Gastroesophageal sphincter (tissue), 4 donors: Measurements from ENCODE around the gene PGLYRP4. TPM values are rescaled to one million over a fixed set of nuclear protein-coding genes. Genes with fewer than 3 reads are reported as not detected.

ENCODE experiments used
- ATAC-seq: fragments of 150-250 bp; one replicate; pipeline ENCODE4 v1.9.1; 2016; ENCODE audit warnings: mild to moderate bottlenecking, moderate library complexity
- H3K27ac ChIP-seq, 4 donors: fragments of 200-600 bp; sonication (generic) in 3 of 4; 1 replicate in 3 of 4; 2 replicates in 1 of 4; pipeline ENCODE4 v1.5.1; 2016 to 2019
- H3K27me3 ChIP-seq: fragments of 200-600 bp; sonication (generic); one replicate; pipeline ENCODE4 v1.5.1; 2019
- H3K36me3 ChIP-seq, 2 donors: fragments of 200-600 bp; sonication (generic); one replicate each; pipeline ENCODE4 v1.5.1; 2019; ENCODE audit warnings: control low read depth in 1 of 2
- H3K4me1 ChIP-seq, 3 donors: fragments of 200-600 bp; sonication (generic); 1 replicate in 2 of 3; 2 replicates in 1 of 3; pipeline ENCODE4 v1.5.1; 2016 to 2019; ENCODE audit warnings: control low read depth in 2 of 3
- H3K4me3 ChIP-seq, 2 donors: fragments of 200-600 bp; sonication (generic); one replicate each; pipeline ENCODE4 v1.5.1; 2019; ENCODE audit warnings: mild to moderate bottlenecking in 1 of 2, moderate library complexity in 1 of 2
- H3K9me3 ChIP-seq, 3 donors: fragments of 200-600 bp; sonication (generic); one replicate each; pipeline ENCODE4 v1.5.1; 2017 to 2019; ENCODE audit warnings: control low read depth in 2 of 3
- EP300 ChIP-seq: sonication (generic); formaldehyde crosslinking; IDR thresholded peaks from one replicate; pipeline ENCODE4 v1.6.1; 2017; ENCODE audit warnings: antibody characterized with exemption, mild to moderate bottlenecking
- POLR2A ChIP-seq, 2 donors: fragments of 450-650 bp; IDR thresholded peaks; one replicate each; pipeline ENCODE4 v1.6.1; 2017; ENCODE audit warnings: antibody characterized with exemption in 2 of 2, mild to moderate bottlenecking in 2 of 2, moderate library complexity in 1 of 2
- POLR2AphosphoS5 ChIP-seq: sonication (generic); formaldehyde crosslinking; IDR thresholded peaks from one replicate; pipeline ENCODE4 v1.6.1; 2017; ENCODE audit warnings: antibody characterized with exemption
- WGBS, 2 donors: methylation state at CpG; one replicate each; pipeline ENCODE4 v1.1.5; 2018; ENCODE audit warnings: low coverage in 1 of 2; 5-methylcytosine and 5-hydroxymethylcytosine counted together
- total RNA-seq, 4 donors: library from RNA; depleted of rRNA; stranded (reverse); fragments of >200 nt; gene quantifications; one replicate each; pipeline ENCODE4 v1.1.0, GENCODE V29; 2016
- TF ChIP-seq, protein P1 (sequence below), 4 experiments: fragments of 200-600 bp in 2 of 4; fragments of 450-650 bp in 2 of 4; sonication (generic) in 1 of 4; IDR thresholded peaks; one replicate each; pipeline ENCODE4 v1.5.1; 2017 to 2019; ENCODE audit warnings: antibody characterized with exemption in 4 of 4, mild to moderate bottlenecking in 2 of 4, moderate library complexity in 2 of 4

Gene PGLYRP4
- total RNA-seq, 4 donors from 2014 or later, result not detected

DNA sequence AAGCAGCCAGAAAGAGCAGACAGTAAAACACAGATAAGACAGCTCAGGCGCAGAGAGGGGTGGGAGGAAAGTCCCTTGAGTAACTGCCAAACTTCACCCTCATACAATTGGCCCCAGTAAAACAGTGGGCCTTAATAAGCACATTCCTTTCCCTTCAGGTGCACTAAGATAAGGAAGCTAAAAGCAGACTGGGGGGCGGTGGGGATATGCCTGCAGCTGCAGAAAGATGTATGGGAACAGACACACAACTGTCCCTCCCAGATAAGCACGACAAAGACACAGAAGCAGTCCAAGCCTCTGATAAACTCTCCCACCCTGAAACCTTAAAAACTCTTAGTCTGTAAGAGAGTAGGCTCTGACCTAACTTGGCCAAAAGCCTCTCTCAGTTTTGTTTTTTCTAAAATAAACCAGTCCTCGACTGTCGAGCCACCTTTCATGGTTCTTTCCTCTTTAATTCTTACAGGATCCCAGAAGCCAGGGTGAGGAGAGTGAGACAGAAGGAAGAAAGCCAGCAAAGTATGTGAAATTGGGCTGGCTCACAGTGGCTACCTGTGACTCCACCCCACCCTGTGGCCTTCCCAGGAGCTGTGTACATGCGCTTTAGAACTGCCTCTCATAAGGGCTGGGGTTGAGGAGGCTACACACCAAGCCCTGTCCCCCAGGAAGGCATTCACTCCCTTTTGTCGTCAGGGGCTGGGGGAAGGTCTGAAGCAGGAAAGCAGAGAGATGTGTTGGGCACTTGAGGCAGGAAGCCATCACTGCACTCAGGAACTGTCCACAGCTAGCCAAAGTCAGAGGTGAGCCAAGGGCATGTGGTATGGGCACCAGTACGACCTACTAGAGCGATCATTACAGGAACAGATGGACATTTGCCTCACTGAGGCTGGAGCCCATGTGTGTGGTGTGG is 4.6 kb downstream of the PGLYRP4 start:
- H3K36me3 ChIP-seq, result no peaks in the 10 kb centered on the region
- no peak for ATAC-seq
- H3K4me1 ChIP-seq, result no peaks in the 10 kb centered on the region
- no peak overlapping the region for H3K27ac ChIP-seq
- H3K27me3 ChIP-seq, result peaks cover 62% of the 10 kb centered on the region
- 14 to 46% methylated on average over 2 to 6 of the region's 9 CpGs for WGBS, 2 donors
- no peak overlapping the region for H3K4me3 ChIP-seq
- no peaks in the 10 kb centered on the region for H3K9me3 ChIP-seq
- no peak for TF ChIP-seq POLR2AphosphoS5

DNA sequence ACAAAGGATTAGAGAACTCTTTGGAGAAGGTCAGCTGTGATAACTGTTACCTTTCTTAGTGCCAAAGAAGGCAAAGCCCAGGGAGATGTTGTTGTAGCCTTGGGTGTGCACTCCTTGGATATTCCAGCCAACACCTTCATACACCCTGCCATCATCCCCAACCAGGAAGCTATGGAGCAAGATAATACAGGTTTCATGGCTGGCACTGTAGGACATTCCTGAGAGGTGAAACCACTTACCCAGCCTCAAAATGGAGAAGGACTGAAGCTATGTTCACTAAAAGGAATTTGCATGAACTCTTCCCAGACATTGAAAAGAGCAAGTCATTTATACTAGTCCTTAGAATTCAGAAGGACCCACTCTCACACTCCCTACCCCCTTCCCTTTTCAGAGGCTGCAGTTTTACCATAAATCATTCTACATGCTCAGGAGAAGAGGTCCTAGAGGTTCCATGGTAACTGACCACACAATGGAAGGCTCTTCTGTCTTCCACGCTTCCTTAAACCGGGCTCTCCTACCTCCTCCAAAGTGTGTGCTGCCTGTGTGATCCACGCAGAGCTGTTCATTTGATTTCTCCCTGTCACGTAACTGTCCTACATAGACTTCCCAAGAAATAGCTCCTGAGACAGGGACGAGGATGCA is 5.5 kb downstream of the PGLYRP4 start:
- Histone ChIP-seq H3K4me1 (no peaks in the 10 kb centered on the region), H3K27me3 (peaks cover 59% of the 10 kb centered on the region), H3K27ac (no peak overlapping the region), H3K36me3 (no peaks in the 10 kb centered on the region), H3K9me3 (no peaks in the 10 kb centered on the region), H3K4me3 (no peak overlapping the region)
- WGBS, 2 donors, result 30 to 55% methylated on average over 5 of the region's 5 CpGs
- no peak for TF ChIP-seq EP300
- TF ChIP-seq POLR2AphosphoS5, result no peak
- no peak for TF ChIP-seq POLR2A (IDR thresholded peaks at IDR 0.05)
- TF ChIP-seq, protein P1, sequence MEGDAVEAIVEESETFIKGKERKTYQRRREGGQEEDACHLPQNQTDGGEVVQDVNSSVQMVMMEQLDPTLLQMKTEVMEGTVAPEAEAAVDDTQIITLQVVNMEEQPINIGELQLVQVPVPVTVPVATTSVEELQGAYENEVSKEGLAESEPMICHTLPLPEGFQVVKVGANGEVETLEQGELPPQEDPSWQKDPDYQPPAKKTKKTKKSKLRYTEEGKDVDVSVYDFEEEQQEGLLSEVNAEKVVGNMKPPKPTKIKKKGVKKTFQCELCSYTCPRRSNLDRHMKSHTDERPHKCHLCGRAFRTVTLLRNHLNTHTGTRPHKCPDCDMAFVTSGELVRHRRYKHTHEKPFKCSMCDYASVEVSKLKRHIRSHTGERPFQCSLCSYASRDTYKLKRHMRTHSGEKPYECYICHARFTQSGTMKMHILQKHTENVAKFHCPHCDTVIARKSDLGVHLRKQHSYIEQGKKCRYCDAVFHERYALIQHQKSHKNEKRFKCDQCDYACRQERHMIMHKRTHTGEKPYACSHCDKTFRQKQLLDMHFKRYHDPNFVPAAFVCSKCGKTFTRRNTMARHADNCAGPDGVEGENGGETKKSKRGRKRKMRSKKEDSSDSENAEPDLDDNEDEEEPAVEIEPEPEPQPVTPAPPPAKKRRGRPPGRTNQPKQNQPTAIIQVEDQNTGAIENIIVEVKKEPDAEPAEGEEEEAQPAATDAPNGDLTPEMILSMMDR (IDR thresholded peaks at IDR 0.05), result no peak
- no peak for ATAC-seq

DNA sequence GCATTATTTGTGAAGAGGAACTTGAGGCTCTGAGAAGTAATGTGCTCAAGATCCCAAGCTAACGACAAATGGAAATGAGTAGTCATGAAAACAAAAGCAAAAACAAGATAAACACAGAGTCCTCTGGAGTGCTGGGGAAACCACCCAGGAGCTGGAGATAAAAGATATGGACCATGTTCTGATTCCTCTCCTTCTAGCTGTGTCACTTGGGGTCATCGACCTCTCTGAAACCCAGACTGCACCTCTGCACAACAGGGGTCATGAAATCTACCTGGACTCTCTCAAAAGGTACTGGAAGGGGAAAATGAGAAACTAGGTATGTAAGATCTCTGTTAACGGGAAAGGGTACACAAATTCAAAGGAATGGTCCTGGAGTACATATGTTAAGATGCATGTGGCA is 6.5 kb downstream of the PGLYRP4 start:
- no peak for ATAC-seq
- Histone ChIP-seq H3K27me3 (peaks cover 57% of the 10 kb centered on the region), H3K27ac (no peak overlapping the region), H3K9me3 (no peaks in the 10 kb centered on the region), H3K4me3 (no peak overlapping the region), H3K36me3 (no peaks in the 10 kb centered on the region), H3K4me1 (no peaks in the 10 kb centered on the region)
- 62 to 86% methylated on average over 1 to 3 of the region's 3 CpGs for WGBS, 2 donors
- TF ChIP-seq, protein P1 (IDR thresholded peaks at IDR 0.05), result no peak
- TF ChIP-seq EP300 (no peak), POLR2AphosphoS5 (no peak), POLR2A (IDR thresholded peaks at IDR 0.05) (no peak)

DNA sequence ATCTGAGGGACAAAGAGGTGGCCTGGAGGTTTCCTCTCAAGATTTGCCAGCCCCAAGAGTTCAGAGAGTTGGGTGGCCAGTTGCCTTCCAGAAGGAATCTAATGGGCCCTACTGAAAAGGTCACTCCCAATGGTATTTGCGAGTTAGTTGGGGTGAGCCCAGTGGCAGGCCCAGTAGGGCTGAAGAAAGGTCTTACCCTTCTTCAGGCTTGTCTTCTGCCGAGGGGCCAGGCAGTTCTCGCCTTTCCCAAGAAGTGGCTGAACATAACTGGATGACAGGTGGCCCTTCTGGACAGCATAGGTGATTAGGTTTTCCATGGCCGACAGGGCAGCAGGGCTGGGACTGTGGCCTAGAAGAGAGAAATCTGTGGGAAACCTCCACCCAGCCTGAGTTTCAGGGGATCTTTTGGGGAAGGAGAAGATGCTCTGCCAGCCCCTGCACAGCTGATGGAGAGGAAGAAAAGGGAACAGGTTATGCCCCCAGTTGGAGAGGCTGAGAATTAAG is 7.2 kb downstream of the PGLYRP4 start:
- ATAC-seq, result no peak
- H3K4me1 ChIP-seq, result no peaks in the 10 kb centered on the region
- no peak overlapping the region for H3K4me3 ChIP-seq
- H3K27ac ChIP-seq, result no peak overlapping the region
- 93% methylated on average over 3 of the region's 4 CpGs; no CpG with 5 or more reads in 1 of the 2 donors for WGBS, 2 donors
- no peaks in the 10 kb centered on the region for H3K36me3 ChIP-seq
- H3K9me3 ChIP-seq, result no peaks in the 10 kb centered on the region
- H3K27me3 ChIP-seq, result peaks cover 50% of the 10 kb centered on the region
- no peak for TF ChIP-seq POLR2AphosphoS5
- TF ChIP-seq, protein P1 (IDR thresholded peaks at IDR 0.05), result no peak

DNA sequence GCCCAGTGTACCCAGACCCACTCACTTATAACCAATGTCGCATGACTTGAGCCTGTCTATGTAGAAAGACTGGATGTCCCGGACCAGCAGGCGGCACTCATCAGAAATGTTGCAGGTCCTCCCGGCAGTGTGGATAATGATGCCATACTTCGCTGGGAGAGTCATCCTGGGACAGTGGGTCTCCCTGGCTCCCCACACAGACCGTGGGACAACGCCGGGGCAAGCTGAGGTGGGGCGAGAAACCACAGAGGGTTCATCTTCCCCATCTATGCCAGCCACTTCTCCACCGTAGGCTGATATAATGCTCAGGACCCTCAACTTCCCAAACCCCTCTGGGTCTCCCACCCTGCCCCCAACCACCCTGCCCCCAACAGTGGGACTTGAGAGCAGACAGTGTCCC is 8.3 kb downstream of the PGLYRP4 start:
- Histone ChIP-seq H3K4me1 (no peaks in the 10 kb centered on the region), H3K27me3 (peaks cover 38% of the 10 kb centered on the region), H3K36me3 (no peaks in the 10 kb centered on the region), H3K4me3 (no peak overlapping the region), H3K9me3 (no peaks in the 10 kb centered on the region), H3K27ac (no peak overlapping the region)
- ATAC-seq, result no peak
- WGBS, 2 donors, result 83 to 91% methylated on average over 6 to 10 of the region's 10 CpGs
- TF ChIP-seq EP300, result no peak
